ENCODE measurements around the gene STAT6. TPM values are rescaled to one million over a fixed set of nuclear protein-coding genes. Genes with fewer than 3 reads are reported as not detected.

STAT6 gene
- total RNA-seq, 1 donor from 2014 or later: 12.9 TPM

DNA sequence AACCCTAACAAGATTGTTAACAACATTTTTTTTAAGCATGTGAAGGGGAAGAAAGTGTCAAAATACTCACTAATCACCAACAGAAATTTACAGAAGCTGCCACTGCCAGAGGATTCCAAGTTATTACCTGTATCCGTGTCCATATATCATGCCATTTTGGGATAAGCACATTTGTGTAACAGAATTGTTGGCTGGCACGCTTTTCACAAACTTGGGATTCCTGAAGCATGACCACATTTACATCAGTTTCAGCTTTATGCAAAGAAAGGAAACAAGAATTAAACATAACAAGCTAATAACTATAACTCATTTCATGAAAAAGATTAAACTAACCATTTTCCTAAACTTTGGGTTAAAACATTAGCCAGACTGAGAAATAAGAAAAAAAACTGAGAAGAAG, 38.5 kb downstream of the STAT6 start:
- TF ChIP-seq, protein P1, sequence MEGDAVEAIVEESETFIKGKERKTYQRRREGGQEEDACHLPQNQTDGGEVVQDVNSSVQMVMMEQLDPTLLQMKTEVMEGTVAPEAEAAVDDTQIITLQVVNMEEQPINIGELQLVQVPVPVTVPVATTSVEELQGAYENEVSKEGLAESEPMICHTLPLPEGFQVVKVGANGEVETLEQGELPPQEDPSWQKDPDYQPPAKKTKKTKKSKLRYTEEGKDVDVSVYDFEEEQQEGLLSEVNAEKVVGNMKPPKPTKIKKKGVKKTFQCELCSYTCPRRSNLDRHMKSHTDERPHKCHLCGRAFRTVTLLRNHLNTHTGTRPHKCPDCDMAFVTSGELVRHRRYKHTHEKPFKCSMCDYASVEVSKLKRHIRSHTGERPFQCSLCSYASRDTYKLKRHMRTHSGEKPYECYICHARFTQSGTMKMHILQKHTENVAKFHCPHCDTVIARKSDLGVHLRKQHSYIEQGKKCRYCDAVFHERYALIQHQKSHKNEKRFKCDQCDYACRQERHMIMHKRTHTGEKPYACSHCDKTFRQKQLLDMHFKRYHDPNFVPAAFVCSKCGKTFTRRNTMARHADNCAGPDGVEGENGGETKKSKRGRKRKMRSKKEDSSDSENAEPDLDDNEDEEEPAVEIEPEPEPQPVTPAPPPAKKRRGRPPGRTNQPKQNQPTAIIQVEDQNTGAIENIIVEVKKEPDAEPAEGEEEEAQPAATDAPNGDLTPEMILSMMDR (IDR thresholded peaks at IDR 0.05): no peak
- no peak for TF ChIP-seq EZH2phosphoT487 (IDR thresholded peaks at IDR 0.05)
- no peak for TF ChIP-seq EZH2 (IDR thresholded peaks at IDR 0.05)
- Mint-ChIP-seq H3K4me3 (no peak overlapping the region), H3K36me3 (peaks cover 17% of the 10 kb centered on the region), H3K4me1 (peaks cover 8% of the 10 kb centered on the region), H3K27me3 (ENCODE audit: insufficient read depth, low read depth) (no peaks in the 10 kb centered on the region), H3K27ac (no peak overlapping the region), H3K9me3 (no peaks in the 10 kb centered on the region)
- no peak overlapping the region for H3K4me2 ChIP-seq
- DNase-seq (ENCODE audit: low spot score): no peak
- no peaks in the 10 kb centered on the region for H3K9me3 ChIP-seq (ENCODE audit: low read depth)
- peaks cover 24% of the 10 kb centered on the region for H3K36me3 ChIP-seq
- no peak overlapping the region for H3K27ac ChIP-seq
- peaks cover 70% of the 10 kb centered on the region for H3K79me2 ChIP-seq (ENCODE audit: low read depth)
- no peak overlapping the region for H3K4me3 ChIP-seq
- H3K9ac ChIP-seq: no peak overlapping the region
- H3K27me3 ChIP-seq: no peaks in the 10 kb centered on the region
- H4K20me1 ChIP-seq (ENCODE audit: low read depth): peaks cover 4% of the 10 kb centered on the region
- peaks cover 22% of the 10 kb centered on the region for H3F3A ChIP-seq (ENCODE audit: low read depth)
- peaks cover 4% of the 10 kb centered on the region for H3K4me1 ChIP-seq
- no peak overlapping the region for H2AFZ ChIP-seq (replicated peaks)

- no peaks in the 10 kb centered on the region for H3K9me3 ChIP-seq (ENCODE audit: low read depth)
- no peak overlapping the region for H3K27ac ChIP-seq
- H2AFZ ChIP-seq (replicated peaks): no peak overlapping the region
- Mint-ChIP-seq H3K27ac (peak overlapping the region; percentile 55), H3K27me3 (ENCODE audit: insufficient read depth, low read depth) (no peaks in the 10 kb centered on the region), H3K9me3 (no peaks in the 10 kb centered on the region), H3K4me1 (peaks cover 4% of the 10 kb centered on the region), H3K4me3 (peak overlapping the region; percentile 1), H3K36me3 (peaks cover 23% of the 10 kb centered on the region)
- no peaks in the 10 kb centered on the region for H3K27me3 ChIP-seq
- no peak overlapping the region for H3K4me2 ChIP-seq
- TF ChIP-seq, protein P1 (IDR thresholded peaks at IDR 0.05): peak; percentile 87
- no peak for TF ChIP-seq EZH2phosphoT487 (IDR thresholded peaks at IDR 0.05)
- H3K9ac ChIP-seq: no peak overlapping the region
- H3K79me2 ChIP-seq (ENCODE audit: low read depth): peaks cover 42% of the 10 kb centered on the region
- no peaks in the 10 kb centered on the region for H3K4me1 ChIP-seq
- peaks cover 24% of the 10 kb centered on the region for H3K36me3 ChIP-seq
- no peaks in the 10 kb centered on the region for H4K20me1 ChIP-seq (ENCODE audit: low read depth)
- DNase-seq (ENCODE audit: low spot score): peak; percentile 87
- no peak overlapping the region for H3K4me3 ChIP-seq
- peaks cover 28% of the 10 kb centered on the region for H3F3A ChIP-seq (ENCODE audit: low read depth)
Observed at GRCh38 chr12:57069523-57069922, 41.6 kb downstream of the STAT6 start.

- peaks cover 33% of the 10 kb centered on the region for H3K36me3 ChIP-seq
- no peak overlapping the region for H3K4me3 Mint-ChIP-seq
- no peak overlapping the region for H3K9ac ChIP-seq
- no peaks in the 10 kb centered on the region for H4K20me1 ChIP-seq (ENCODE audit: low read depth)
- H3F3A ChIP-seq (ENCODE audit: low read depth): peaks cover 43% of the 10 kb centered on the region
- H3K4me2 ChIP-seq: no peak overlapping the region
- no peak overlapping the region for H3K27ac Mint-ChIP-seq
- H3K4me3 ChIP-seq: no peak overlapping the region
- no peak overlapping the region for H3K27ac ChIP-seq
- DNase-seq (ENCODE audit: low spot score): no peak
- H3K27me3 ChIP-seq: no peaks in the 10 kb centered on the region
- peaks cover 20% of the 10 kb centered on the region for H3K36me3 Mint-ChIP-seq
- no peaks in the 10 kb centered on the region for H3K9me3 ChIP-seq (ENCODE audit: low read depth)
- no peak overlapping the region for H2AFZ ChIP-seq (replicated peaks)
- peaks cover 2% of the 10 kb centered on the region for H3K27me3 Mint-ChIP-seq (ENCODE audit: insufficient read depth, low read depth)
- H3K4me1 ChIP-seq: no peaks in the 10 kb centered on the region
- H3K9me3 Mint-ChIP-seq: no peaks in the 10 kb centered on the region
- H3K4me1 Mint-ChIP-seq: peaks cover 4% of the 10 kb centered on the region
- peaks cover 20% of the 10 kb centered on the region for H3K79me2 ChIP-seq (ENCODE audit: low read depth)
- TF ChIP-seq EZH2phosphoT487 (IDR thresholded peaks at IDR 0.05): no peak
- TF ChIP-seq, protein P1 (IDR thresholded peaks at IDR 0.05): no peak
- no peak for TF ChIP-seq EZH2 (IDR thresholded peaks at IDR 0.05)
Observed at GRCh38 chr12:57066245-57066644, 44.9 kb downstream of the STAT6 start.

Measured in neural progenitor cell (in vitro differentiated cells).